HepG2 (cell line): Measurements from ENCODE around the gene EPN2. TPM values are rescaled to one million over a fixed set of nuclear protein-coding genes. Genes with fewer than 3 reads are reported as not detected.

Experiments
- POLR2AphosphoS5 ChIP-seq: IDR thresholded peaks from 2 replicates; pipeline ENCODE4 v1.6.1; 2012; ENCODE audit warnings: low read depth, low read length
- SRF ChIP-seq: IDR thresholded peaks from 2 replicates; pipeline ENCODE4 v1.6.1; 2011; ENCODE audit warnings: mild to moderate bottlenecking, low read depth, low read length, moderate library complexity
- YEATS4 ChIP-seq: sonication (generic); formaldehyde crosslinking; IDR thresholded peaks from 2 replicates; pipeline ENCODE4 v1.4.0; 2020; ENCODE audit warnings: missing genetic modification reagents, borderline replicate concordance
- ZNF335 ChIP-seq: sonication (generic); formaldehyde crosslinking; IDR thresholded peaks from 2 replicates; pipeline ENCODE4 v1.4.0; 2020; ENCODE audit warnings: missing genetic modification reagents
- ZNF552 ChIP-seq: sonication (generic); formaldehyde crosslinking; IDR thresholded peaks from 2 replicates; pipeline ENCODE4 v1.9.0; 2022; ENCODE audit warnings: missing genetic modification reagents, mild to moderate bottlenecking, borderline replicate concordance
- ZNF672 ChIP-seq: sonication (generic); formaldehyde crosslinking; IDR thresholded peaks from 2 replicates; pipeline ENCODE4 v1.8.1; 2022; ENCODE audit warnings: missing genetic modification reagents
- ZNF703 ChIP-seq: sonication (generic); formaldehyde crosslinking; IDR thresholded peaks from 2 replicates; pipeline ENCODE4 v1.5.1; 2020; ENCODE audit warnings: missing genetic modification reagents, mild to moderate bottlenecking, moderate library complexity, borderline replicate concordance
- polyA plus RNA-seq, 8 experiments: library from polyadenylated mRNA; depleted of rRNA in 3 of 8; stranded (reverse) in 7 of 8; unstranded in 1 of 8; fragments of >200 nt; fragmentation: Illumina TruSeq in 4 of 8; extraction: Trizol in 4 of 8; gene quantifications; 2 replicates each; pipeline versions ENCODE4 v1.2.1 to v1.2.3, GENCODE V29; 2011 to 2016; ENCODE audit warnings: low read depth in 4 of 8, missing spikeins in 1 of 8, mixed read lengths in 1 of 8; ENCODE audit not compliant: insufficient read depth in 1 of 8
- total RNA-seq, 5 experiments: library from RNA; depleted of rRNA; stranded (reverse); fragments of >200 nt; fragmentation: Illumina TruSeq; extraction: Trizol; gene quantifications; 2 replicates each; pipeline ENCODE4 v1.2.3, GENCODE V29; 2016; ENCODE audit warnings: low read depth in 1 of 5
- TF ChIP-seq, protein P1 (sequence below): sonication (generic); formaldehyde crosslinking; IDR thresholded peaks from 2 replicates; pipeline ENCODE4 v1.5.1; 2020; ENCODE audit warnings: mild to moderate bottlenecking, missing genetic modification reagents
- TF ChIP-seq, protein P2 (sequence below): sonication (generic); formaldehyde crosslinking; IDR thresholded peaks from 2 replicates; pipeline ENCODE4 v1.4.0; 2020; ENCODE audit warnings: mild to moderate bottlenecking, missing genetic modification reagents

The EPN2 gene
- total and polyA plus RNA-seq, 2 of the 13 experiments (the other 11 are each of a cell fraction or from before 2014, with no cell fraction given), result 7.8 to 19.2 TPM

- TF ChIP-seq ZNF703 (CRISPR knock-in tag) (no peak), ZNF672 (CRISPR knock-in tag) (no peak), ZNF552 (CRISPR knock-in tag) (no peak), POLR2AphosphoS5 (no peak), ZNF335 (no peak), SRF (no peak), YEATS4 (CRISPR knock-in tag) (no peak)
- TF ChIP-seq, protein P1, sequence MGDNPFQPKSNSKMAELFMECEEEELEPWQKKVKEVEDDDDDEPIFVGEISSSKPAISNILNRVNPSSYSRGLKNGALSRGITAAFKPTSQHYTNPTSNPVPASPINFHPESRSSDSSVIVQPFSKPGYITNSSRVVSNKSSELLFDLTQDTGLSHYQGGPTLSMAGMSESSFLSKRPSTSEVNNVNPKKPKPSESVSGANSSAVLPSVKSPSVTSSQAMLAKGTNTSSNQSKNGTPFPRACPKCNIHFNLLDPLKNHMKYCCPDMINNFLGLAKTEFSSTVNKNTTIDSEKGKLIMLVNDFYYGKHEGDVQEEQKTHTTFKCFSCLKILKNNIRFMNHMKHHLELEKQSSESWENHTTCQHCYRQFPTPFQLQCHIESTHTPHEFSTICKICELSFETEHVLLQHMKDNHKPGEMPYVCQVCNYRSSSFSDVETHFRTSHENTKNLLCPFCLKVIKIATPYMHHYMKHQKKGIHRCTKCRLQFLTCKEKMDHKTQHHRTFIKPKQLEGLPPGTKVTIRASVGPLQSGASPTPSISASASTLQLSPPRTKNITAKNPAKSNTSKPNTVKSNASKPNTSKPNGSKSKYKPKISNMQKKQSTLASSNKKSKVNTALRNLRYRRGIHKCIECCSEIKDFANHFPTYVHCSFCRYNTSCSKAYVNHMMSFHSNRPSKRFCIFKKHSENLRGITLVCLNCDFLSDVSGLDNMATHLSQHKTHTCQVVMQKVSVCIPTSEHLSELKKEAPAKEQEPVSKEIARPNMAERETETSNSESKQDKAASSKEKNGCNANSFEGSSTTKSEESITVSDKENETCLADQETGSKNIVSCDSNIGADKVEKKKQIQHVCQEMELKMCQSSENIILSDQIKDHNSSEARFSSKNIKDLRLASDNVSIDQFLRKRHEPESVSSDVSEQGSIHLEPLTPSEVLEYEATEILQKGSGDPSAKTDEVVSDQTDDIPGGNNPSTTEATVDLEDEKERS (CRISPR knock-in tag), result no peak
- TF ChIP-seq, protein P2, sequence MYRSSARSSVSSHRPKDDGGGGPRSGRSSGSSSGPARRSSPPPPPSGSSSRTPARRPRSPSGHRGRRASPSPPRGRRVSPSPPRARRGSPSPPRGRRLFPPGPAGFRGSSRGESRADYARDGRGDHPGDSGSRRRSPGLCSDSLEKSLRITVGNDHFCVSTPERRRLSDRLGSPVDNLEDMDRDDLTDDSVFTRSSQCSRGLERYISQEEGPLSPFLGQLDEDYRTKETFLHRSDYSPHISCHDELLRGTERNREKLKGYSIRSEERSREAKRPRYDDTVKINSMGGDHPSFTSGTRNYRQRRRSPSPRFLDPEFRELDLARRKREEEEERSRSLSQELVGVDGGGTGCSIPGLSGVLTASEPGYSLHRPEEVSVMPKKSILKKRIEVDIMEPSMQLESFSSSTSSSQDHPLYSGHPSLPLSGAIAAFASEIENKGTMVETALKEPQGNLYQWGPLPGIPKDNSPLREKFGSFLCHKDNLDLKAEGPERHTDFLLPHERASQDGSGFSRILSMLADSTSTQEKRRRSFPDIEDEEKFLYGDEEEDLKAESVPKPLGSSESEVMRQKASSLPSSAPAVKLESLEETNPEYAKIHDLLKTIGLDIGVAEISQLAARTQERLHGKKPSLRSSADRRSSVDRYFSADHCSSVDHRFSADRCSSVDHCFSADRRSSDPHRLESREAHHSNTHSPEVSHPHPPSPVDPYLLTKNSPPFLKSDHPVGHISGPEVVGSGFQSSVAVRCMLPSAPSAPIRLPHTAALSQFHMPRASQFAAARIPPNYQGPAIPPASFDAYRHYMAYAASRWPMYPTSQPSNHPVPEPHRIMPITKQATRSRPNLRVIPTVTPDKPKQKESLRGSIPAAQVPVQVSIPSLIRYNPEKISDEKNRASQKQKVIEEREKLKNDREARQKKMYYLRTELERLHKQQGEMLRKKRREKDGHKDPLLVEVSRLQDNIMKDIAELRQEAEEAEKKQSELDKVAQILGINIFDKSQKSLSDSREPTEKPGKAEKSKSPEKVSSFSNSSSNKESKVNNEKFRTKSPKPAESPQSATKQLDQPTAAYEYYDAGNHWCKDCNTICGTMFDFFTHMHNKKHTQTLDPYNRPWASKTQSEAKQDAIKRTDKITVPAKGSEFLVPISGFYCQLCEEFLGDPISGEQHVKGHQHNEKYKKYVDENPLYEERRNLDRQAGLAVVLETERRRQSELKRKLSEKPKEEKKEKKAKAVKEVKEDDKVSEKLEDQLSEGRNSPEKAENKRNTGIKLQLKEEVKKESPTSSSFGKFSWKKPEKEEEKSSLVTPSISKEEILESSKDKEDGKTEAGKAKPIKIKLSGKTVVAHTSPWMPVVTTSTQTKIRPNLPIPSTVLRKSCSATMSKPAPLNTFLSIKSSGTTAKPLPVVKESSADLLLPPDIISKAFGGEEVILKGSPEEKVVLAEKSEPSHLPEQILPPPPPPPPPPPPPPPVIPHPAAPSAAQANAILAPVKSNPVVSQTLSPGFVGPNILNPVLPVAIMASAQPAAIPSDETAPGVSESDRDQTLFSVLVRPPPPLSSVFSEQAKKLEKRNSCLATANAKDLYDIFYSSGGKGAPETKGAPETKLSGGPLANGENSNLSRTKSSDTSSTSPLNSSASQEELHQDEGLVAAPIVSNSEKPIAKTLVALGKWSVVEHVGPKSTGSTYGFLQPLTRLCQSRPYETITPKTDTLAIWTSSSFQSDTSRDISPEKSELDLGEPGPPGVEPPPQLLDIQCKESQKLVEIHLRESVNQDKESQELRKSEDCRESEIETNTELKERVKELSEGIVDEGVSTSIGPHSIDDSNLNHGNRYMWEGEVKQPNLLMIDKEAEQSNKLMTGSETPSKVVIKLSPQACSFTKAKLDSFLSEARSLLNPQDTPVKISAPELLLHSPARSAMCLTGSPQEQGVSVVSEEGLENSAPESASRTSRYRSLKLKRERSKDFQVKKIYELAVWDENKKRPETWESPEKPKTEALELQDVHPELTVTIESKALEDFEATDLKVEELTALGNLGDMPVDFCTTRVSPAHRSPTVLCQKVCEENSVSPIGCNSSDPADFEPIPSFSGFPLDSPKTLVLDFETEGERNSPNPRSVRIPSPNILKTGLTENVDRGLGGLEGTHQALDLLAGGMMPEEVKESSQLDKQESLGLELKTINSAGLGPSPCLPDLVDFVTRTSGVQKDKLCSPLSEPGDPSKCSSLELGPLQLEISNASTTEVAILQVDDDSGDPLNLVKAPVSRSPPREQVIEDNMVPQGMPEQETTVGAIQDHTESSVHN, result no peak
- TF ChIP-seq, all 625 proteins: peak for 0
Observed at GRCh38 chr17:19313066-19313745, 76.0 kb downstream of the EPN2 start (continued).
